GM23338 (cell line): ENCODE measurements around the gene SRP14. TPM values are rescaled to one million over a fixed set of nuclear protein-coding genes. Genes with fewer than 3 reads are reported as not detected.

ENCODE experiments used
- ATAC-seq: fragments of 200-7000 bp; cut with Tn5 transposase; 3 replicates; pipeline ENCODE4 v1.9.1; 2020
- DNase-seq: peaks from one replicate; pipeline ENCODE4 v3.0.0-alpha.2; 2015; ENCODE audit warnings: low spot score
- H2AFZ ChIP-seq: fragments of 200-600 bp; sonication (generic); 2 replicates; pipeline ENCODE4 v1.8.0; 2016; ENCODE audit warnings: antibody characterized with exemption, mild to moderate bottlenecking, moderate library complexity
- H3F3A ChIP-seq: fragments of 200-600 bp; sonication (generic); replicated peaks from 2 replicates; pipeline ENCODE4 v1.8.0; 2017; ENCODE audit warnings: antibody characterized with exemption, mixed run types, low read depth
- H3K27ac ChIP-seq: fragments of 200-600 bp; sonication (generic); 2 replicates; pipeline ENCODE4 v1.6.1; 2016; ENCODE audit warnings: low read depth
- H3K27me3 ChIP-seq: fragments of 200-600 bp; sonication (generic); 2 replicates; pipeline ENCODE4 v1.8.0; 2016; ENCODE audit warnings: mild to moderate bottlenecking, mixed run types, moderate library complexity; ENCODE audit not compliant: insufficient read depth
- H3K36me3 ChIP-seq: fragments of 200-600 bp; sonication (generic); 2 replicates; pipeline ENCODE4 v1.8.0; 2016; ENCODE audit warnings: mild to moderate bottlenecking; ENCODE audit not compliant: insufficient read depth
- H3K4me1 ChIP-seq: fragments of 200-600 bp; sonication (generic); 2 replicates; pipeline ENCODE4 v1.8.0; 2016; ENCODE audit warnings: mild to moderate bottlenecking, moderate library complexity; ENCODE audit not compliant: insufficient read depth
- H3K4me2 ChIP-seq: fragments of 200-600 bp; sonication (generic); 2 replicates; pipeline ENCODE4 v1.7.1; 2017; ENCODE audit warnings: mixed run types
- H3K4me3 ChIP-seq: fragments of 200-600 bp; sonication (generic); 2 replicates; pipeline ENCODE4 v1.6.1; 2016; ENCODE audit warnings: mixed run types
- H3K79me2 ChIP-seq: fragments of 200-600 bp; sonication (generic); replicated peaks from 2 replicates; pipeline ENCODE4 v1.8.0; 2017; ENCODE audit warnings: mild to moderate bottlenecking; ENCODE audit not compliant: insufficient read depth
- H3K9me2 ChIP-seq: fragments of 200-600 bp; sonication (generic); 2 replicates; pipeline ENCODE4 v1.8.0; 2017; ENCODE audit not compliant: insufficient read depth
- H4K20me1 ChIP-seq: fragments of 200-600 bp; sonication (generic); replicated peaks from 2 replicates; pipeline ENCODE4 v1.8.0; 2017; ENCODE audit warnings: mild to moderate bottlenecking; ENCODE audit not compliant: insufficient read depth
- H3K27ac Mint-ChIP-seq: 2 replicates; pipeline ENCODE4 v1.8.0; 2020; ENCODE audit warnings: inconsistent platforms, mild to moderate bottlenecking, moderate library complexity, mixed read lengths
- H3K27me3 Mint-ChIP-seq: 3 replicates; pipeline ENCODE4 v1.8.0; 2022; ENCODE audit warnings: low read depth, mild to moderate bottlenecking, moderate library complexity, mixed read lengths, inconsistent platforms; ENCODE audit not compliant: insufficient read depth, poor library complexity
- H3K36me3 Mint-ChIP-seq: 3 replicates; pipeline ENCODE4 v1.8.0; 2021; ENCODE audit warnings: low read depth, mild to moderate bottlenecking, inconsistent platforms, moderate library complexity, mixed read lengths
- H3K4me1 Mint-ChIP-seq: 3 replicates; pipeline ENCODE4 v1.8.0; 2020; ENCODE audit warnings: mild to moderate bottlenecking, inconsistent platforms, mixed read lengths
- H3K4me3 Mint-ChIP-seq: 3 replicates; pipeline ENCODE4 v1.8.0; 2021; ENCODE audit warnings: moderate library complexity, mild to moderate bottlenecking, inconsistent platforms, mixed read lengths
- H3K9me3 Mint-ChIP-seq: 3 replicates; pipeline ENCODE4 v1.8.0; 2020; ENCODE audit warnings: moderate library complexity, mild to moderate bottlenecking, inconsistent platforms, mixed read lengths
- CREB1 ChIP-seq: fragments of 250-450 bp; sonication (Bioruptor Pico); IDR thresholded peaks from 2 replicates; pipeline ENCODE4 v1.5.0; 2020; ENCODE audit warnings: low read depth, mild to moderate bottlenecking, moderate library complexity
- CTCF ChIP-seq, 2 experiments: fragments of 200-600 bp in 1 of 2; sonication (generic) in 1 of 2; conservative IDR thresholded peaks; 2 replicates each; pipeline versions ENCODE4 v1.5.1 to v1.6.1; 2016 to 2017; ENCODE audit warnings: antibody characterized with exemption in 2 of 2, low read depth in 2 of 2, mild to moderate bottlenecking in 2 of 2, moderate library complexity in 1 of 2
- ETS1 ChIP-seq: IDR thresholded peaks from 2 replicates; pipeline ENCODE4 v1.6.1; 2016; ENCODE audit warnings: antibody characterized with exemption
- EZH2 ChIP-seq: fragments of 200-600 bp; sonication (generic); IDR thresholded peaks from one replicate; pipeline ENCODE4 v1.8.0; 2017; ENCODE audit warnings: antibody characterized with exemption, mild to moderate bottlenecking, low read depth; ENCODE audit not compliant: unreplicated experiment
- EZH2phosphoT487 ChIP-seq: fragments of 200-600 bp; sonication (generic); IDR thresholded peaks from one replicate; pipeline ENCODE4 v1.8.1; 2018; ENCODE audit warnings: antibody characterized with exemption; ENCODE audit not compliant: unreplicated experiment
- NANOG ChIP-seq: IDR thresholded peaks from 2 replicates; pipeline ENCODE4 v1.6.1; 2016; ENCODE audit warnings: antibody characterized with exemption, borderline replicate concordance
- POLR2AphosphoS5 ChIP-seq: IDR thresholded peaks from 2 replicates; pipeline ENCODE4 v1.6.1; 2016; ENCODE audit warnings: antibody characterized with exemption, low read depth
- REST ChIP-seq: IDR thresholded peaks from one replicate; pipeline ENCODE4 v1.6.1; 2018; ENCODE audit warnings: antibody characterized with exemption; ENCODE audit not compliant: unreplicated experiment
- STAT1 ChIP-seq: IDR thresholded peaks from one replicate; pipeline ENCODE4 v1.6.1; 2016; ENCODE audit warnings: antibody characterized with exemption; ENCODE audit not compliant: unreplicated experiment
- ZNF114 ChIP-seq: fragments of 250-450 bp; sonication (Bioruptor Pico); IDR thresholded peaks from 2 replicates; pipeline ENCODE4 v1.5.0; 2020; ENCODE audit warnings: mild to moderate bottlenecking, moderate library complexity
- ZNF331 ChIP-seq: fragments of 250-450 bp; sonication (Bioruptor Pico); IDR thresholded peaks from 2 replicates; pipeline ENCODE4 v1.5.0; 2020; ENCODE audit warnings: low read depth, mild to moderate bottlenecking, moderate library complexity
- polyA plus RNA-seq: library from polyadenylated mRNA; unstranded; fragments of >200 nt; fragmentation: Nextera tagmentation; extraction: Ambion mirVana; gene quantifications from 2 replicates; pipeline ENCODE4 v1.2.1, GENCODE V29; 2016
- total RNA-seq: library from RNA; depleted of rRNA; stranded (reverse); fragments of >200 nt; shearing (Covaris generic); gene quantifications from 2 replicates; pipeline ENCODE4 v1.2.3, GENCODE V29; 2014

Gene SRP14
- total and polyA plus RNA-seq, 2 experiments from 2014 or later, result 249 to 1,412 TPM

- TF ChIP-seq CREB1 (CRISPR knock-in tag) (no peak), ETS1 (no peak), EZH2phosphoT487 (no peak), STAT1 (no peak)
These were observed 45.7 kb upstream of the SRP14 start (continued) for GRCh38 chr15:40084650-40085049.

GRCh38 chr15:40082195-40082883, 43.4 kb upstream of the SRP14 start:
- Mint-ChIP-seq H3K4me1 (peaks cover 51% of the 10 kb centered on the region), H3K27ac (no peak overlapping the region), H3K9me3 (no peaks in the 10 kb centered on the region; the same call in 2 of the 3 replicates), H3K36me3 (no peaks in the 10 kb centered on the region), H3K4me3 (peak overlapping the region; percentile 56; the same call in 2 of the 3 replicates), H3K27me3 (peaks cover 29% of the 10 kb centered on the region)
- H3K27me3 ChIP-seq, result peaks cover 25% of the 10 kb centered on the region
- H2AFZ ChIP-seq, result peak overlapping the region; percentile 72; the same call in 1 of the 2 replicates
- no peak for DNase-seq
- H3K79me2 ChIP-seq, result no peaks in the 10 kb centered on the region
- peak; percentile 53 for ATAC-seq
- H3K4me2 ChIP-seq, result peak overlapping the region; percentile 61
- peaks cover 33% of the 10 kb centered on the region for H3K4me1 ChIP-seq
- no peak overlapping the region for H3K27ac ChIP-seq
- no peaks in the 10 kb centered on the region for H4K20me1 ChIP-seq
- H3K36me3 ChIP-seq, result no peaks in the 10 kb centered on the region
- no peaks in the 10 kb centered on the region for H3K9me2 ChIP-seq
- H3F3A ChIP-seq, result 0 out of 2 replicates have a peak, but pooled peaks cover under 1% of the 10 kb centered on the region
- peak overlapping the region; percentile 30 for H3K4me3 ChIP-seq
- TF ChIP-seq CREB1 (CRISPR knock-in tag) (no peak), ZNF114 (CRISPR knock-in tag) (no peak), POLR2AphosphoS5 (no peak), ZNF331 (no peak), ETS1 (no peak), NANOG (no peak), EZH2 (no peak), CTCF (conservative IDR thresholded peaks at IDR 0.05; ENCODE audit: low read depth in 2 of 2) (no peak), REST (no peak), EZH2phosphoT487 (no peak)
